Aorta (tissue), 5 donors: ENCODE data around the gene TSC2. TPM values are rescaled to one million over a fixed set of nuclear protein-coding genes. Genes with fewer than 3 reads are reported as not detected.
A peak's percentile ranks its signal among the peaks of the same experiment; 100 is the strongest.
"Not testable (repeated sequence)": the region's sequence is repeated elsewhere in the genome, so short reads cannot be mapped to it uniquely, and the experiment has no call there.

Source experiments
- ATAC-seq: fragments of 200-7000 bp; cut with Tn5 transposase; one replicate; pipeline ENCODE4 v1.9.1; 2022; ENCODE audit warnings: moderate library complexity; ENCODE audit not compliant: low FRiP score
- DNase-seq, 2 donors: peaks; one replicate each; pipeline ENCODE4 v3.0.0-alpha.2; 2020
- H3K27ac ChIP-seq, 2 donors: one replicate each; pipeline ENCODE4 v1.5.1; 2013; ENCODE audit warnings: low read length in 2 of 2, mild to moderate bottlenecking in 2 of 2, moderate library complexity in 2 of 2, control low read depth in 1 of 2, inconsistent platforms in 1 of 2, low read depth in 1 of 2
- H3K27me3 ChIP-seq, 2 donors: one replicate each; pipeline ENCODE4 v1.6.1; 2013; ENCODE audit warnings: control low read depth in 1 of 2, low read length in 1 of 2, mild to moderate bottlenecking in 1 of 2, moderate library complexity in 1 of 2; ENCODE audit not compliant: insufficient read depth in 2 of 2, control insufficient read depth in 1 of 2
- H3K36me3 ChIP-seq, 2 donors: one replicate each; pipeline ENCODE4 v1.6.1; 2013; ENCODE audit warnings: control low read depth in 1 of 2, low read length in 1 of 2, mild to moderate bottlenecking in 1 of 2; ENCODE audit not compliant: insufficient read depth in 2 of 2, control insufficient read depth in 1 of 2
- H3K4me1 ChIP-seq, 2 donors: one replicate each; pipeline ENCODE4 v1.6.1; 2013; ENCODE audit warnings: low read length in 2 of 2, control low read depth in 1 of 2, mild to moderate bottlenecking in 1 of 2, moderate library complexity in 1 of 2; ENCODE audit not compliant: insufficient read depth in 2 of 2, control insufficient read depth in 1 of 2
- H3K4me3 ChIP-seq, 2 donors: one replicate each; pipeline ENCODE4 v1.5.1; 2013; ENCODE audit warnings: low read length in 2 of 2, control low read depth in 1 of 2, mild to moderate bottlenecking in 1 of 2
- H3K9me3 ChIP-seq: one replicate; pipeline ENCODE4 v1.6.1; 2013; ENCODE audit warnings: mild to moderate bottlenecking, low read length; ENCODE audit not compliant: control insufficient read depth
- WGBS, 2 donors: extraction: QIAGEN DNeasy Blood & Tissue Kit; methylation state at CpG; one replicate each; pipeline ENCODE4 v1.1.7; 2013; 5-methylcytosine and 5-hydroxymethylcytosine counted together
- intact Hi-C, 2 donors: fragments of 100-400 bp; cut with DNase I; formaldehyde crosslinking; loops; one replicate each; pipeline versions ENCODE4 v1.14.2 to v1.15.0; 2022
- polyA plus RNA-seq, 2 donors: library from polyadenylated mRNA; stranded (reverse); fragments of 200-250 nt; gene quantifications; one replicate each; pipeline ENCODE4 v1.2.3, GENCODE V29; 2013
- total RNA-seq, 2 donors: library from RNA; stranded (reverse); fragmentation: NEBNext Ultra II Directional; extraction: Animal tissue kit (Norgen Biotek cat#: 25700); gene quantifications; one replicate each; pipeline ENCODE4 v1.2.1, GENCODE V29; 2021
- donor health status: healthy with polysubstance abuse.
- donor health status: Bipolar disorder and iron deficiency.
- donor health status: DM: no; HTN: no; CAD: no.
- donor health status: DM: no; HTN: no; CAD: no.
- donor health status: DM: yes; HTN: yes; CAD: no.

Gene TSC2
- total and polyA plus RNA-seq, 4 donors, result 16.2 to 166 (median 119) TPM

- Histone ChIP-seq H3K4me3 (peak overlapping the region; percentile 80 to 94), H3K27me3 (no peaks in the 10 kb centered on the region), H3K9me3 (no peaks in the 10 kb centered on the region), H3K27ac (peak overlapping the region in 1 of 2 donors; percentile 49), H3K36me3 (no peaks in the 10 kb centered on the region), H3K4me1 (no peaks in the 10 kb centered on the region)
- no peak for ATAC-seq
- intact Hi-C loops, result no loop called here
- no peak for DNase-seq
- WGBS, 2 donors, result 1% methylated on average over 36 to 55 of the region's 55 CpGs
Measured at GRCh38 chr16:2009164-2009711, 38.5 kb upstream of the TSC2 start.

GRCh38 chr16:2009791-2010510 lies 37.8 kb upstream of the TSC2 start, which contains the start of gene ZNF598:
Gene ZNF598 (minus strand): TSS chr16:2009821.
- 1% methylated on average over 41 to 52 of the region's 52 CpGs for WGBS, 2 donors
- H3K36me3 ChIP-seq, result no peaks in the 10 kb centered on the region
- no peaks in the 10 kb centered on the region for H3K9me3 ChIP-seq
- intact Hi-C loops, result no loop called here
- H3K27ac ChIP-seq, result peak within 1 kb of the TSS in 1 of 2 donors; percentile 49
- H3K4me3 ChIP-seq, result peak within 1 kb of the TSS; percentile 80 to 94
- H3K27me3 ChIP-seq, result no peaks in the 10 kb centered on the region
- H3K4me1 ChIP-seq, result no peaks in the 10 kb centered on the region
- peak; percentile 95 for ATAC-seq
- peak; percentile 89 to 94 for DNase-seq

GRCh38 chr16:2011726-2012125 lies 36.1 kb upstream of the TSC2 start:
- H3K4me3 ChIP-seq, H3K4me1 ChIP-seq, intact Hi-C loops, H3K36me3 ChIP-seq, ATAC-seq, H3K9me3 ChIP-seq, H3K27ac ChIP-seq, H3K27me3 ChIP-seq, DNase-seq: not testable (repeated sequence)
- 91 to 92% methylated on average over 9 of the region's 9 CpGs for WGBS, 2 donors

- Histone ChIP-seq H3K4me3 (no peak overlapping the region), H3K27ac (no peak overlapping the region), H3K9me3 (no peaks in the 10 kb centered on the region), H3K4me1 (no peaks in the 10 kb centered on the region), H3K27me3 (no peaks in the 10 kb centered on the region), H3K36me3 (no peaks in the 10 kb centered on the region)
- ATAC-seq (no peak), DNase-seq (no peak)
- intact Hi-C loops, result no loop called here
- 91 to 92% methylated on average over 15 of the region's 15 CpGs for WGBS, 2 donors
Measured at GRCh38 chr16:2013527-2013926, 34.3 kb upstream of the TSC2 start.

- H3K36me3 ChIP-seq, result no peaks in the 10 kb centered on the region
- H3K27ac ChIP-seq, result no peak overlapping the region
- DNase-seq, result no peak
- no peaks in the 10 kb centered on the region for H3K9me3 ChIP-seq
- H3K4me3 ChIP-seq, result no peak overlapping the region
- H3K4me1 ChIP-seq, result no peaks in the 10 kb centered on the region
- intact Hi-C loops, result no loop called here
- no peaks in the 10 kb centered on the region for H3K27me3 ChIP-seq
- no peak for ATAC-seq
- 87 to 89% methylated on average over 24 of the region's 24 CpGs for WGBS, 2 donors
Measured at GRCh38 chr16:2015117-2015946, 32.5 kb upstream of the TSC2 start.

GRCh38 chr16:2015947-2016208 lies 31.9 kb upstream of the TSC2 start:
- Histone ChIP-seq H3K4me3 (no peak overlapping the region), H3K36me3 (no peaks in the 10 kb centered on the region), H3K27ac (no peak overlapping the region), H3K27me3 (no peaks in the 10 kb centered on the region), H3K9me3 (no peaks in the 10 kb centered on the region), H3K4me1 (no peaks in the 10 kb centered on the region)
- ATAC-seq (no peak), DNase-seq (no peak)
- intact Hi-C loops, result no loop called here
- WGBS, 2 donors, result 88% methylated on average over 5 to 7 of the region's 7 CpGs

GRCh38 chr16:2016407-2016922 lies 31.3 kb upstream of the TSC2 start:
- H3K9me3 ChIP-seq, result no peaks in the 10 kb centered on the region
- H3K27ac ChIP-seq, result no peak overlapping the region
- no peaks in the 10 kb centered on the region for H3K27me3 ChIP-seq
- ATAC-seq (no peak), DNase-seq (no peak)
- intact Hi-C loops, result no loop called here
- WGBS, 2 donors, result 29 to 30% methylated on average over 13 of the region's 13 CpGs
- H3K4me3 ChIP-seq, result no peak overlapping the region
- H3K4me1 ChIP-seq, result no peaks in the 10 kb centered on the region
- H3K36me3 ChIP-seq, result no peaks in the 10 kb centered on the region

- DNase-seq, result no peak
- no peaks in the 10 kb centered on the region for H3K27me3 ChIP-seq
- WGBS, 2 donors, result 3% methylated on average over 21 to 33 of the region's 33 CpGs
- no peak within 1 kb of the TSS for H3K4me3 ChIP-seq
- no peaks in the 10 kb centered on the region for H3K9me3 ChIP-seq
- ATAC-seq, result no peak
- H3K27ac ChIP-seq, result no peak within 1 kb of the TSS
- H3K36me3 ChIP-seq, result no peaks in the 10 kb centered on the region
- intact Hi-C loops, result no loop called here
- H3K4me1 ChIP-seq, result no peaks in the 10 kb centered on the region
Measured at GRCh38 chr16:2019518-2019920, 28.3 kb upstream of the TSC2 start, which contains the start of gene NPW. Gene NPW (plus strand): TSS chr16:2019785.
